Naive thymus-derived CD4-positive, alpha-beta T cell (primary cell): ENCODE measurements around the gene MEX3B. TPM values are rescaled to one million over a fixed set of nuclear protein-coding genes. Genes with fewer than 3 reads are reported as not detected.
"Not testable (repeated sequence)": the region's sequence is repeated elsewhere in the genome, so short reads cannot be mapped to it uniquely, and the experiment has no call there.

ENCODE experiments used
- ATAC-seq: fragments of 150-1000 bp; cut with Tn5 transposase; 2 replicates; pipeline ENCODE4 v1.10.0; 2021; ENCODE audit warnings: mild to moderate bottlenecking, moderate library complexity
- CTCF ChIA-PET: fragments of 350-600 bp; sonication (Branson Sonifier 250); formaldehyde crosslinking; loops from one replicate; lab custom pipeline; 2021; ENCODE audit warnings: antibody characterized with exemption; lab: Charles Lee
- POLR2A ChIA-PET: fragments of 350-600 bp; sonication (Branson Sonifier 250); formaldehyde crosslinking; loops from one replicate; lab custom pipeline; 2021; ENCODE audit warnings: antibody characterized with exemption, inconsistent platforms; lab: Charles Lee
- DNase-seq, 9 donors: peaks; one replicate each; pipeline versions ENCODE4 v3.0.0 to v3.0.0-alpha.2; 2020 to 2022; ENCODE audit warnings: mixed read lengths in 1 of 9
- H3K27ac ChIP-seq: one replicate; pipeline ENCODE4 v1.7.0; 2013; ENCODE audit warnings: mild to moderate bottlenecking, low read depth, low read length, moderate library complexity
- H3K27me3 ChIP-seq, 2 donors: one replicate each; pipeline ENCODE4 v1.7.0; 2013; ENCODE audit warnings: low read length in 2 of 2, mild to moderate bottlenecking in 2 of 2, moderate library complexity in 2 of 2; ENCODE audit not compliant: control insufficient read depth in 2 of 2, insufficient read depth in 2 of 2
- H3K36me3 ChIP-seq, 3 experiments: 1 replicate in 2 of 3; 2 replicates in 1 of 3; pipeline ENCODE4 v1.7.0; 2013; ENCODE audit warnings: low read length in 3 of 3, mild to moderate bottlenecking in 3 of 3, moderate library complexity in 1 of 3; ENCODE audit not compliant: insufficient read depth in 3 of 3, control insufficient read depth in 2 of 3
- H3K4me1 ChIP-seq, 2 donors: one replicate each; pipeline ENCODE4 v1.7.0; 2013; ENCODE audit warnings: low read length in 2 of 2, mild to moderate bottlenecking in 2 of 2, moderate library complexity in 1 of 2; ENCODE audit not compliant: control insufficient read depth in 2 of 2, insufficient read depth in 2 of 2
- H3K4me3 ChIP-seq: 2 replicates; pipeline ENCODE4 v1.7.0; 2013; ENCODE audit warnings: mild to moderate bottlenecking, low read length
- H3K9me3 ChIP-seq, 3 experiments: 1 replicate in 2 of 3; 2 replicates in 1 of 3; pipeline ENCODE4 v1.7.0; 2013; ENCODE audit warnings: low read length in 3 of 3; ENCODE audit not compliant: control insufficient read depth in 2 of 3
- H3K27ac Mint-ChIP-seq, 9 donors: one replicate each; pipeline ENCODE4 v1.8.0; 2020 to 2022; ENCODE audit warnings: mixed read lengths in 9 of 9, mild to moderate bottlenecking in 8 of 9, moderate library complexity in 5 of 9, inconsistent platforms in 2 of 9
- H3K27me3 Mint-ChIP-seq, 5 donors: one replicate each; pipeline ENCODE4 v1.8.0; 2021 to 2022; ENCODE audit warnings: mixed read lengths in 5 of 5, mild to moderate bottlenecking in 1 of 5
- H3K36me3 Mint-ChIP-seq, 5 donors: one replicate each; pipeline ENCODE4 v1.8.0; 2020 to 2022; ENCODE audit warnings: mixed read lengths in 5 of 5, mild to moderate bottlenecking in 3 of 5, inconsistent platforms in 1 of 5
- H3K4me1 Mint-ChIP-seq, 7 donors: one replicate each; pipeline ENCODE4 v1.8.0; 2020 to 2022; ENCODE audit warnings: mixed read lengths in 7 of 7, mild to moderate bottlenecking in 3 of 7, inconsistent platforms in 1 of 7
- H3K4me3 Mint-ChIP-seq, 10 donors: one replicate each; pipeline ENCODE4 v1.8.0; 2020 to 2022; ENCODE audit warnings: mild to moderate bottlenecking in 10 of 10, mixed read lengths in 10 of 10, moderate library complexity in 6 of 10, inconsistent platforms in 2 of 10
- H3K9me3 Mint-ChIP-seq, 11 donors: one replicate each; pipeline ENCODE4 v1.8.0; 2020 to 2022; ENCODE audit warnings: mixed read lengths in 11 of 11, mild to moderate bottlenecking in 4 of 11, inconsistent platforms in 1 of 11, moderate library complexity in 1 of 11
- intact Hi-C, 2 donors: fragments of 100-400 bp; cut with micrococcal nuclease; formaldehyde crosslinking; loops; one replicate each; pipeline ENCODE4 v1.15.1; 2023
- polyA plus RNA-seq, 2 donors: library from polyadenylated mRNA; unstranded; fragments of 300-500 nt; fragmentation: Illumina TruSeq; gene quantifications; one replicate each; pipeline ENCODE4 v1.2.3, GENCODE V29; 2021
- total RNA-seq, 6 experiments: library from RNA in 5 of 6; stranded (reverse) in 5 of 6; gene quantifications; 1 replicate in 5 of 6; 2 replicates in 1 of 6; pipeline ENCODE4 v1.2.3 and lab custom pipeline; 2021 to 2026

MEX3B gene
- total and polyA plus RNA-seq, 7 experiments from 2014 or later, result 0.12 to 1.9 (median 1.1) TPM; not detected in 1

DNA sequence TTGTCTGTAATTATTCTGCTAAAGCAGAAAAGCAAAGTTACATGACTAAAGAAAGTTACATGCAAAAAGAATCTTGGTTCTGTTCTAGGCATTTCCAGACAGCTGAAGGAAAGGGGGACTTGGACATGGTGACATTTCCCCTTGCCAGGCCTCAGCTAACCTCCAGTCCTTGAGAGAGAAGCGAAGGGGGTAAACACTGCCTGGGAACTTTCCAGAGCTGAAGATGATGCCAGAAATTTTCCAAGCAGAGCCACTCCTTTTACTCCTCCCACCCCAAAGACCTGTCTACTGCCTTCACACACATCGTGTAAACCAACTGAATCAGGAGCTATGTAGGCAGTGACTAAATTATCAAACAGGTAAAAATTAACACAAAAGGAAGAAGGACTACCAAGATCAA lies 5.4 kb downstream of the MEX3B start:
- no peaks in the 10 kb centered on the region for H3K36me3 ChIP-seq
- no peak for DNase-seq
- peaks cover 0 to 8% of the 10 kb centered on the region in 2 donors for H3K4me1 ChIP-seq
- intact Hi-C loops, result loop anchor here in 1 of 2 donors (10.0 kb wide), 2 partner anchors 746 to 776 kb away; no protein-coding TSS in a partner anchor
- Mint-ChIP-seq H3K4me3 (no peak overlapping the region), H3K9me3 (no peaks in the 10 kb centered on the region), H3K27me3 (peaks cover 0 to 24% (median 6%) of the 10 kb centered on the region in 5 donors), H3K27ac (no peak overlapping the region), H3K36me3 (peaks cover 0 to 2% (median 0%) of the 10 kb centered on the region in 5 donors), H3K4me1 (peaks cover 0 to 13% (median 8%) of the 10 kb centered on the region in 7 donors)
- ATAC-seq, result no peak
- no peak overlapping the region for H3K27ac ChIP-seq
- no peak overlapping the region for H3K4me3 ChIP-seq
- ChIA-PET POLR2A (no interaction called here), CTCF (no interaction called here)
- no peaks in the 10 kb centered on the region for H3K9me3 ChIP-seq
- no peaks in the 10 kb centered on the region for H3K27me3 ChIP-seq

DNA sequence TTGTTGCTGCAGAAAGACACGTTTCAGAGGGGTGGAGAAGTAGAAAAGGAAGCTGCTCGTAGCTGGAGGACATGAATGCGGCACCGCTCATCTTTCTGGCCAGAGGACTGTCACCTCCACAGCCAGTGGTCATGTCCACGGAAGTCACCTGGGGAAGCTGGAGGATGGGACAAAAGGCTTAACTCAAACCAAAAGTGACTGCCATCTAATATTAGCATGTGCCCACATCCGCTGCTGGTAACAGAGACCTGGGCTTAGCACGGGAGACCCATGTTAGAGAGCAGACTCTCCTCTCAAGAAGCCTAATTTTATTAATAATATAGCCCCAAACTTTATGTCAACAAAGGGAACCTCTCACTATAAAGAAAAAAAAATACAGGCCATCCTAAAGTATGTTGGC lies 5.9 kb downstream of the MEX3B start:
- H3K27ac Mint-ChIP-seq, result no peak overlapping the region
- Histone ChIP-seq H3K4me3 (no peak overlapping the region), H3K9me3 (no peaks in the 10 kb centered on the region), H3K4me1 (peaks cover 0 to 6% of the 10 kb centered on the region in 2 donors), H3K27ac (no peak overlapping the region), H3K27me3 (no peaks in the 10 kb centered on the region), H3K36me3 (no peaks in the 10 kb centered on the region)
- no peaks in the 10 kb centered on the region for H3K9me3 Mint-ChIP-seq
- DNase-seq, result no peak
- peaks cover 0 to 2% (median 0%) of the 10 kb centered on the region in 5 donors for H3K36me3 Mint-ChIP-seq
- H3K4me1 Mint-ChIP-seq, result peaks cover 0 to 8% (median 5%) of the 10 kb centered on the region in 7 donors
- CTCF ChIA-PET, result no interaction called here
- no peak overlapping the region for H3K4me3 Mint-ChIP-seq
- intact Hi-C loops, result loop anchor here in 1 of 2 donors (10.0 kb wide), 2 partner anchors 745 to 775 kb away; no protein-coding TSS in a partner anchor
- ATAC-seq, result no peak
- POLR2A ChIA-PET, result no interaction called here
- peaks cover 1 to 19% (median 6%) of the 10 kb centered on the region in 5 donors for H3K27me3 Mint-ChIP-seq

DNA sequence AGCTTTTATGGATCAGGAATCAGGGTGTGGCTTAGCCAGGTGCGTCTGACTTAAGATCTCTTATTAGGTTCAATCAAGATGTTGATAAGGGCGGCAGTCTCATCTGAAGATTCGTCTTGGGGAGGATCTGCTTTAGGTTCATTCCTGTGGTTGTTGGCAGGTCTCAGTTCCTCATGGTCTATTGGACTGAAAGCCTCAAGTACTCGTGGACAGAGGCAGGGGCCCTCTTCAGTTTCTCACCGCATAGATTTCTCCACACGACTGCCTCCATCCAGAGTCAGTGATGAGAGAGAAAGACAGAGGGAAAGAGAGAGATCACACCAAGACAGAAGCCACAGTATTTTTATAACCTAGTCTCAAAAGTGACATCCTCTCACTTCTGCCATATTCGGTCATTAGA lies 9.4 kb downstream of the MEX3B start:
- ATAC-seq, result no peak
- intact Hi-C loops, result no loop called here
- Mint-ChIP-seq H3K27me3 (peaks cover 0 to 13% (median 6%) of the 10 kb centered on the region in 5 donors), H3K36me3 (no peaks in the 10 kb centered on the region), H3K4me3 (no peak overlapping the region), H3K9me3 (no peaks in the 10 kb centered on the region), H3K27ac (no peak overlapping the region), H3K4me1 (no peaks in the 10 kb centered on the region)
- ChIA-PET POLR2A (no interaction called here), CTCF (no interaction called here)
- H3K4me1 ChIP-seq, result no peaks in the 10 kb centered on the region
- H3K9me3 ChIP-seq, result no peaks in the 10 kb centered on the region
- no peak overlapping the region for H3K4me3 ChIP-seq
- no peak overlapping the region for H3K27ac ChIP-seq
- no peak for DNase-seq
- H3K27me3 ChIP-seq, result no peaks in the 10 kb centered on the region
- H3K36me3 ChIP-seq, result no peaks in the 10 kb centered on the region

DNA sequence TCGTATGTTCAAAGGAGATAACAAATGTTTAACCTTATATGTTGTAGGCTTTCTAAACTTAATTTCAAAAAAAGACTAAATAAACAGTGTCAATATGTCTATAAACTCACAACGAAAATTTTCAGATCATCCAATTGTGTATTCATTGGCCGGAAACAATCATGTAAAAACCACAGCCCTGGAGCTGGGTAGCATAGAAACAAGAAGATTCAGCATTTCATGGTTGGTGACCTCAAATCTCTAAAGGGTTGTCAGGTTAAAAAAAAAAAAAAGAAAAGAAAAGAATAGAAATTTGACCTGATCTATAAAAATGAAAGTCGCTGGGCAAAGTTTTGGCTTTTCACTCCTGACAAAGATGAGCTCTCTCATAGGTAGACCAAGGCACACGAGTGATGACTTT lies 13.9 kb downstream of the MEX3B start:
- no peaks in the 10 kb centered on the region for H3K4me1 ChIP-seq
- Mint-ChIP-seq H3K9me3 (no peaks in the 10 kb centered on the region), H3K27ac (no peak overlapping the region), H3K4me1 (no peaks in the 10 kb centered on the region), H3K4me3 (no peak overlapping the region), H3K36me3 (no peaks in the 10 kb centered on the region), H3K27me3 (peaks cover 0 to 7% (median 6%) of the 10 kb centered on the region in 5 donors)
- intact Hi-C loops, result no loop called here
- CTCF ChIA-PET, result no interaction called here
- ATAC-seq (no peak), DNase-seq (no peak)
- no peaks in the 10 kb centered on the region for H3K27me3 ChIP-seq
- no peaks in the 10 kb centered on the region for H3K9me3 ChIP-seq
- no peaks in the 10 kb centered on the region for H3K36me3 ChIP-seq
- H3K4me3 ChIP-seq, result no peak overlapping the region
- no peak overlapping the region for H3K27ac ChIP-seq
- POLR2A ChIA-PET, result no interaction called here

DNA sequence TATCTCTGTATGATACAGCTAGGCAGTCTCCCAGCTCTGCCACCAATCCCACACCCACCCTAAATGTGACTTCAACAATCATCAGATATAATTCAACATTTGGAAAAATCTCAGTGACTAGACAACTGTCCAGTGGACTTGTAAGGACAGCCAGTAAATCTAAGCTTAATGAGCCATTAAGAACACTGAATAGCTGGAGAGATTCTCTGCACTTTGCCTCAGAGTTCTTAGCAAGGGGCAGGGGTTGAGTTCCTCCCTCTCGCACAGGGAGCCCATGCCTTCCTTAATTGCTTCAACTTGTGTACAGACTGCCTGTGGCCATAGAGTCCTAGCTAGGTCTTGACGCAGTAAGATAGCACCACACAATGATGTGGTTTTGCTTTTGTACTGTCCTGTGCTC lies 15.6 kb downstream of the MEX3B start:
- H3K9me3 ChIP-seq, result no peaks in the 10 kb centered on the region
- no peaks in the 10 kb centered on the region for H3K36me3 ChIP-seq
- H3K27ac ChIP-seq, result no peak overlapping the region
- peaks cover 0 to 7% (median 6%) of the 10 kb centered on the region in 5 donors for H3K27me3 Mint-ChIP-seq
- H3K4me3 Mint-ChIP-seq, result no peak overlapping the region
- H3K9me3 Mint-ChIP-seq, result no peaks in the 10 kb centered on the region
- H3K4me1 ChIP-seq, result no peaks in the 10 kb centered on the region
- ATAC-seq, result no peak
- no peak for DNase-seq
- H3K36me3 Mint-ChIP-seq, result no peaks in the 10 kb centered on the region
- H3K4me1 Mint-ChIP-seq, result no peaks in the 10 kb centered on the region
- ChIA-PET CTCF (interaction anchor here (0.7 kb wide), 1 partner anchor 43 kb away, joined by 3 read pairs; no protein-coding TSS in a partner anchor), POLR2A (no interaction called here)
- H3K27me3 ChIP-seq, result no peaks in the 10 kb centered on the region
- intact Hi-C loops, result no loop called here
- no peak overlapping the region for H3K4me3 ChIP-seq
- H3K27ac Mint-ChIP-seq, result no peak overlapping the region

DNA sequence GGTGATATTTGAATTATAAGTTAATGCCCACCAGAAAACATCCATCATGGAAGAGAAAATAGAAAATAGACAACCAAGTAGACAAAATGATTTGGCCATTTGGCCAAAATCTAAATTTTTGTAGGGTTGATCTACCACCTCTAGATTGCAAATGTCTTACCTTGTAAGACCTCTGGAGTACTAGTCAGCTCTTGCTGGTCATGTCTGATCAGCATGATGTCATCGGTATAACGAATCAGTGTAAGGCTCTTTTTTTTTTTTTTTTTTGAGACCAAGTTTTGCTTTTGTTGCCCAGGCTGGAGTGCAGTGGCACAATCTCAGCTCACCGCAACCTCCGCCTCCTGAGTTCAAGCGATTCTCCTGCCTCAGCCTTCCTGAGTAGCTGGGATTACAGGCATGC lies 17.7 kb downstream of the MEX3B start:
- H3K4me3 ChIP-seq, H3K27me3 Mint-ChIP-seq, H3K4me3 Mint-ChIP-seq, H3K4me1 ChIP-seq, H3K27me3 ChIP-seq, H3K9me3 ChIP-seq, H3K9me3 Mint-ChIP-seq, H3K36me3 Mint-ChIP-seq, H3K27ac Mint-ChIP-seq, ATAC-seq, H3K36me3 ChIP-seq, POLR2A ChIA-PET, H3K27ac ChIP-seq, DNase-seq, H3K4me1 Mint-ChIP-seq, intact Hi-C loops: not testable (repeated sequence)
- CTCF ChIA-PET, result interaction anchor here (0.7 kb wide), 1 partner anchor 1163 kb away, joined by 3 read pairs; no protein-coding TSS in a partner anchor

DNA sequence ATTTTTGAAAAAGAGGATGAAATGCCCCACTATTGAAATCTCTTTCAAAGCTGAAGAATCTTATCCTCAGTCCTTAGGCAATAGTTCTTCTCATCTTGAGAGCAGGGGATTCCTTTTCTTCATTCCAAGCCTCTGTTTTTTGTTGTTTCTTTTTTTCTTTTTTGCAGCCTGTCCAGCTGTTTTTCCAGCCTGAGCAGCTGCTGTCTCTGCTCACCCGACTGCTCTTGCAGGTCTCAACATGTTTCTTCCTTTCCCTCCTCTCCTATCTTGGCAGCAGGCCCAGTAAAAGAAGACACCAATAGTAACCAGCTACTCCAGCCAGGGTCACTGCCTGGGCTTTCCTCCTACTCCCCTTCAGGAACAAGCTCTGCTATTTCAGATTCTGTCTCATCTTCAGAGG lies 23.8 kb downstream of the MEX3B start:
- Mint-ChIP-seq H3K27ac (no peak overlapping the region), H3K27me3 (peaks cover 10 to 31% (median 14%) of the 10 kb centered on the region in 5 donors), H3K4me3 (no peak overlapping the region), H3K36me3 (peaks cover 0 to 9% (median 0%) of the 10 kb centered on the region in 5 donors), H3K4me1 (no peaks in the 10 kb centered on the region), H3K9me3 (peaks cover 0 to 4% (median 0%) of the 10 kb centered on the region in 11 donors)
- Histone ChIP-seq H3K4me3 (no peak overlapping the region), H3K27me3 (no peaks in the 10 kb centered on the region), H3K4me1 (no peaks in the 10 kb centered on the region), H3K9me3 (no peaks in the 10 kb centered on the region), H3K27ac (no peak overlapping the region), H3K36me3 (no peaks in the 10 kb centered on the region)
- POLR2A ChIA-PET, result no interaction called here
- CTCF ChIA-PET, result no interaction called here
- ATAC-seq (no peak), DNase-seq (no peak)
- intact Hi-C loops, result no loop called here
